ENCODE data around the gene JARID2. TPM values are rescaled to one million over a fixed set of nuclear protein-coding genes. Genes with fewer than 3 reads are reported as not detected.

Gene JARID2
- total and polyA plus RNA-seq, 2 of the 4 experiments (the other 2 are of a cell fraction): 9.6 to 12.9 TPM

DNA sequence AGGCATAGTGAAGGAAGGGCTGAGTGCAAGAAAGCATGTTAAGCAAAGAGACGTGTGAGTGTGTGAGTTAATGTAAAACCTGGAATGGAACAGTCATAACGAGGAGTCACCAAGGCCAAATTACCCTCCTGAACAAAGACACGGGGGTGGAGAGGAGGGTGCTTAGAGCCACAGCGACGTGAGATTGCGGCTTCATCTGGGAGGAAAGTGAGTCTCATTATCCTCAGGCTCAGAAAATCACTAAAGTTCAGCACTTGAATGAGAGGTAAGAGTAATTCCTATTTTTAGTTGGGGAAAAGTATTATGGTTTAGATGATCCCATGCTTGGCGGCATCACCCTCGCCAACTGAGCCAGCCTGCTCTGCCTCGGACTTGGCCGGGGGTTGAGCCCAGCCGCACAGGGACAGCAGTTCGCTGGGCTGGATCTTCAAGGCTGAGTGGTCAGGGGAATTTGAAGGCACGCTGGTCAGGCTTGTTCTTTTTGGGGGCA is 280.4 kb downstream of the JARID2 start:
- no peak overlapping the region for H3K4me2 ChIP-seq (ENCODE audit: low read depth, low read length)
- H3K4me3 ChIP-seq (ENCODE audit: insufficient read depth, low read depth, low read length): no peak overlapping the region
- ChIA-PET POLR2A (ENCODE audit: unreplicated experiment) (no interaction called here), CTCF (no interaction called here)
- no peaks in the 10 kb centered on the region for H3K4me1 ChIP-seq (ENCODE audit: control insufficient read depth, insufficient read depth, low read length)
- H3K9me3 ChIP-seq (ENCODE audit: control insufficient read depth, insufficient read depth, low read length): no peaks in the 10 kb centered on the region
- H3K14ac ChIP-seq (replicated peaks; ENCODE audit: low read depth, low read length): no peak overlapping the region
- no peak overlapping the region for H3K27ac ChIP-seq (ENCODE audit: insufficient read depth, low read length)
- dilution Hi-C loops (cut with HindIII; ENCODE audit: low sequenced_read_pairs, unreplicated experiment) (no loop called here), intact Hi-C loops (cut with micrococcal nuclease) (no loop called here), in situ Hi-C loops (cut with MboI; ENCODE audit: low sequenced_read_pairs) (no loop called here)
- TF ChIP-seq POLR2A (IDR thresholded peaks at IDR 0.05; ENCODE audit: low read depth, low read length) (no peak), CHD1 (IDR thresholded peaks at IDR 0.05; ENCODE audit: low read depth, low read length) (no peak)
- H3K36me3 ChIP-seq (ENCODE audit: control insufficient read depth, insufficient read depth, low read length): peaks cover 32% of the 10 kb centered on the region
- H3K79me1 ChIP-seq (ENCODE audit: low read depth in 1 of 2, low read length in 2 of 2): peaks cover 0 to 3% of the 10 kb centered on the region in 2 experiments; a peak in 1 of 4 replicates
- H4K20me1 ChIP-seq (ENCODE audit: insufficient read depth, low read length): 0 out of 2 replicates have a peak, but pooled peaks cover 3% of the 10 kb centered on the region
- no peak overlapping the region for H3K18ac ChIP-seq (ENCODE audit: low read depth, low read length)
- H2AFZ ChIP-seq (replicated peaks; ENCODE audit: low read length, poor library complexity): no peak overlapping the region
- H3K9me1 ChIP-seq (ENCODE audit: insufficient read depth, low read length): no peaks in the 10 kb centered on the region
- no peak overlapping the region for H2BK20ac ChIP-seq (ENCODE audit: low read depth, low read length)
- H3K9ac ChIP-seq (ENCODE audit: low read depth, low read length): no peak overlapping the region
- BruUV-seq (replicated peaks): no TSS peak
- no peak overlapping the region for H3K4ac ChIP-seq (ENCODE audit: low read depth, low read length)
- H3K23ac ChIP-seq (ENCODE audit: low read depth, low read length): no peak overlapping the region
- no peak overlapping the region for H4K5ac ChIP-seq (ENCODE audit: low read depth, low read length)
- H3K27me3 ChIP-seq (ENCODE audit: control insufficient read depth, insufficient read depth, low read length): no peaks in the 10 kb centered on the region
- no peak overlapping the region for H2BK15ac ChIP-seq (ENCODE audit: low read depth, low read length)
- no peak overlapping the region for H2AK5ac ChIP-seq (ENCODE audit: low read depth, low read length)
- no peak overlapping the region for H2AK9ac ChIP-seq (replicated peaks; ENCODE audit: low read depth, low read length, poor library complexity)
- no peak overlapping the region for H4K8ac ChIP-seq (ENCODE audit: low read depth in 2 of 2, low read length in 2 of 2)
- H3K56ac ChIP-seq (ENCODE audit: extremely low read depth, insufficient read depth, low read length): no peak overlapping the region
- ATAC-seq (ENCODE audit: low read depth) (no peak), DNase-seq (no peak)
- H4K91ac ChIP-seq (ENCODE audit: insufficient read depth, low read depth, low read length): no peak overlapping the region
- WGBS, 2 experiments (ENCODE audit: extremely low coverage in 2 of 2, insufficient read length in 1 of 2): 97% methylated on average over 6 of the region's 13 CpGs; no CpG with 5 or more reads in 1 of the 2 experiments
- no peak overlapping the region for H2BK5ac ChIP-seq (ENCODE audit: low read depth, low read length, poor library complexity, severe bottlenecking)
- H2BK120ac ChIP-seq (ENCODE audit: low read depth, low read length): no peak overlapping the region
